Activated CD4-positive, alpha-beta T cell treated with anti-CD3 and anti-CD28 coated beads for 24 hours (primary cell): ENCODE results near the gene SLC25A4.
"Not testable (repeated sequence)": the region's sequence is repeated elsewhere in the genome, so short reads cannot be mapped to it uniquely, and the experiment has no call there.

Experiments used
- DNase-seq, 2 donors: peaks; one replicate each; pipeline ENCODE4 v3.0.0-alpha.2; 2020; ENCODE audit warnings: low read depth in 2 of 2

The SLC25A4 gene

DNA sequence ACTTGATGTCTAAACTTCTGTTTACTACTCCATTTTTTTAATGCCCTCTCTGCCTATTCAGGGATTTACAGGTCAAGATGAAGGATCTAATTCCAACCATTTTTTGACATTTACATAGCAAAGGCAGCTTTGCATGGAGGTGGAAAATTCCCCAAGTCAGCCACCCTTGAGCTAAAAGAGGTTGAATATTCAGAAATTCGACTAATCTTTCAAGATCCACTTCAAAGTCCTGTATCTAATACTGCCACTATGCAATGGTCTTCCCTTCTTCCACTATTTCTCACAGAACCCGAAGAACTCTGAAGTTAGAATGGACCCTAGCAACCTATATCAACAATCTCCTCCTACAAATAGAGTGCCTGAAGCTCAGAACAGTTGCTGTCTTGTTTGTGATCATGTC, 39.2 kb downstream of the SLC25A4 start:
- DNase-seq, result no peak

DNA sequence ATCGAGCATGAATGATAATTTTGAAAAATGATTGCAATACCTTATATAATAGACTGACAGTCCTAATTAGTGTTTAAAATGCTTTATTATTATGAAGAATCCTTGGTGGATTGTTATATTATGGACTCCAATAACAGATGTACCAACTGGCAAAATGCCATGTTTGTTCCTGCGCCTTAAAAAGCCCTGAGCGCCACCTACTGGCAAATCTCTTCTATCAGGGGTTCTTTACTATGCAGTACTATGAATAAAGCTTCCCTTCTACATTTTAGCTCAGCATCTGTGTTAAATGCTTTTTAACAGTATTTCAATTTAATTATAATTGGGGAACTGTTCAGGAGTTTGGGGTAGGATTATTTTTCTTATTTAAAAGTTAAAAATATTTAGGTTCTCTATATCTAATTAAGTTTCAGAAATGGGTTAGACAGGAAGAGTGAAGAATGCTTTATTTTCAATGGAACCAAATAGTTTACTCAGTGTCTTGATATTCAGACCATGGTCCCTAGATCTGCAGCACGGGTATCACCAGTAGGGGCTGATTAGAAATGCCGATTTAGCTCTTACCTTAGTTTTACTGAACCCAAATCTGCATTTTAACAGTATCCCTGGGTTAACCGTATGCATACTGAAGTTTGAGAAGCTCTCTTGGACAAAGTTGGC, 40.7 kb downstream of the SLC25A4 start:
- DNase-seq, result peak; percentile 58 to 67

DNA sequence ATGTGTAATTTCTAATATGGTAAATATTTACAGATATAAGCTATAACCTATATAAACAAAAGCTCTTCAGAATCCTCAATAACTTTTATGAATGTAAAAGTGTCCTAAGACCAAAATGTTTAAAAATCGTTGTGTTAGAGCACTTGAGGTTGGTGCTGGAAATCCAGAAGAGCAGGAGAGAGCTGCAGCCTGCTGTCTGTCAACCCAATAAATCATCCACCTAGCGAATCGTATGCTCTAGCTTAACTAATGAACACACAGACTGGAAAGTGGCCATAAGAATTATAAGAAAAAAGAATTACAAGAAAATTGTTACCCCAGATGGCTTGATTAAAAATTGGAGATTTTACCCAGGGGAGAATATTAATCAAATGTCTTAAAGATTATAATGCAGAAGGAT, 43.7 kb downstream of the SLC25A4 start:
- DNase-seq, result no peak

- DNase-seq, result no peak
These were observed 46.7 kb downstream of the SLC25A4 start for GRCh38 chr4:185189606-185190305.

DNA sequence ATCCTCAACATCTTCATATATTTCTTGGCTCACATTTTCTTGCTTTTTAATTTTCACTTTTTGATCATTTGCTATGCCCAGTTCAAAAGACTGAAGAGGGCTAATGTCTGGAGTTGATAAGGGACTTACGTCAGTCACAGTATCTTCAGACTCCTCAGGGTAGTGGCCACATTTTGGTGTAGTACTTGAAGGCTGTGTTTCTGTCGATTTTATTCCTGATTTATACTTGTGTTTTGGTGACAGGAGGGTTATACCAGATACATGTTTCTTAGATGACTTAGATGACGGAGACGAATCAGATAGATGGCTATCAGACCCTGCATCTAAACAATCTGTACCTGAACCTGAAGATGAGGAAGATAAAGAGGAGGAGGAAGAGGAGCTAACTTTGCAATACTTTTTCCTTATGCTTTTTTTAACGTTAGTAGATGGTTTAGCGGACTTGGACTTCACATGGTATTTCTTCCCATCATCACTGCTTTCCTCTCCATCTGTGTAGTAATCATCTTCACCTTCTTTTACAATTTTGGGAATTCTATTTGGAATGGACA, 47.3 kb downstream of the SLC25A4 start:
- DNase-seq, result no peak

DNA sequence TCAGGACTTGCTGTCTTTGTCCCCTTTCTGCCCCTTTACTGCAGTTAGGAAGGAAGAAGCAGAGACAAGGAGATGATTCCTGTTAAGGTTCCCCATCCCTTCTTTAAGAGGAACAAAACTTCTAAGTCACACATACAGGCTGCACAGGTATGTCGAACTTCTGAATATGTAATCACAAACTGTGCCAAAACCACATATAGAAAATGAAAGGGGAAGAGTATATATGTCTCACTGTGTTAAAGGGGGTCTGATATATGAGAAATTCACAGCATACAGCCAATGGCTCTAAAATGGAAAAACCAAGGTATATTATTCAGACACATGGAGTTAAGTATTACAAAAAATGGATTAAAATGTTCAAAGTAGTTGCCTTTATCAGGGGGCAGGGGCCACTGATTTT, 49.0 kb downstream of the SLC25A4 start:
- DNase-seq, result no peak

- no peak for DNase-seq
These were observed 52.1 kb downstream of the SLC25A4 start for GRCh38 chr4:185194924-185195888.

DNA sequence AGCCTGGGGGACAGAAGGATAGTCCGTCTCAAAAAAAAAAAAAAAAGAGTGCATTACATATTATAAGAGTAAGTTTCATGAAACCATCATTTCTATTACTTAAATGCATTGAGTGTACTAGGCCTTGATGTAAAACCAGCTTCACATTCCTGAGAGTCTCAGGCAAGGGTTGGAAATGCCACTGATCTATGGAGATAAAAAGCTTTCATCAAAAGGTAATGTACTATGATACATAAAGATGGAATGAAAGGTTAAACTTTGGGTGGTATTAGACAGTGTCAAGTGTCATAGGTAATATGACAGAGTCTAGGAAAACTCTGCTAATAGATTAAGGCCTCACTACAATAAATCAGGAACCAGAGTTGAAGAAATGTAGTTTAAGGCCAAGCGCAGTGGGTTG, 53.4 kb downstream of the SLC25A4 start:
- no peak for DNase-seq

DNA sequence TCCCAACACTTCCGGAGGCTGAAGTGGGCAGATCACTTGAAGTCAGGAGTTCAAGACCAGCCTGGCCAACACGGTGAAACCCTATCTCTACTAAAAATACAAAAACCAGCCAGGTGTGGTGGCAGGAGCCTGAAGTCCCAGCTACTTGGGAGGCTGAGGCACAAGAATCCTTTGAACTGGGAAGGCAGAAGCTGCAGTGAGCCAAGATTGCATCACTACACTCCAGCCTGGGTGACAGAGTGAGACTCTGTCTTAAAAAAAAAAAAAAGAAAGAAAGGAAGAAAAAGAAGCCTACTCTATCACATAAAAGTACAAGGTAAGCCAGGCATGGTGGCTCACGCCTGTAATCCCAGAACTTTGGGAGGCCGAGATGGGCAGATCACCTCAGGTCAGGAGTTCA, 55.1 kb downstream of the SLC25A4 start:
- DNase-seq, result not testable (repeated sequence)
